ENCODE data around the gene KRT28. TPM values are rescaled to one million over a fixed set of nuclear protein-coding genes. Genes with fewer than 3 reads are reported as not detected.
"Not testable (repeated sequence)": the region's sequence is repeated elsewhere in the genome, so short reads cannot be mapped to it uniquely, and the experiment has no call there.

KRT28 gene
- polyA plus RNA-seq, 1 experiment = not detected

- ChIA-PET POLR2A (no interaction called here), CTCF (interaction anchor here (0.6 kb wide), 1 partner anchor 135 kb away, joined by 3 read pairs; no protein-coding TSS in a partner anchor)
- H3K27me3 ChIP-seq (ENCODE audit: control insufficient read depth, insufficient read depth, low read length) = peaks cover 14% of the 10 kb centered on the region
- no peak within 1 kb of the TSS for H3K4me3 ChIP-seq (ENCODE audit: low read depth, low read length)
- no peak for DNase-seq (ENCODE audit: low read depth, low spot score)
- no peak for TF ChIP-seq CTCF (IDR thresholded peaks at IDR 0.05; ENCODE audit: low read depth, low read length)
- peak within 1 kb of the TSS; percentile 11 for H3K27ac ChIP-seq (ENCODE audit: low read depth, low read length)
- no peaks in the 10 kb centered on the region; the same call in 1 of the 2 replicates for H3K9me3 ChIP-seq (ENCODE audit: control insufficient read depth, insufficient read depth, low read length)
These were observed 44.5 kb downstream of the KRT28 start, which contains the start of gene KRT25 for GRCh38 chr17:40755231-40755630. Gene KRT25 (minus strand): TSS chr17:40755331. CDS start chr17:40755271, 60 bp downstream.

- POLR2A ChIA-PET = interaction anchor here (0.7 kb wide), 1 partner anchor 14 kb away, joined by 4 read pairs; no protein-coding TSS in a partner anchor
- Histone ChIP-seq H3K4me3 (ENCODE audit: low read depth, low read length) (no peak overlapping the region), H3K27ac (ENCODE audit: low read depth, low read length) (no peak overlapping the region), H3K27me3 (ENCODE audit: control insufficient read depth, insufficient read depth, low read length) (peaks cover 20% of the 10 kb centered on the region), H3K9me3 (ENCODE audit: control insufficient read depth, insufficient read depth, low read length) (no peaks in the 10 kb centered on the region; the same call in 1 of the 2 replicates)
- no peak for DNase-seq (ENCODE audit: low read depth, low spot score)
- no peak for TF ChIP-seq CTCF (IDR thresholded peaks at IDR 0.05; ENCODE audit: low read depth, low read length)
- CTCF ChIA-PET = no interaction called here
These were observed 46.0 kb downstream of the KRT28 start for GRCh38 chr17:40753804-40754203.

- no peaks in the 10 kb centered on the region for H3K9me3 ChIP-seq (ENCODE audit: control insufficient read depth, insufficient read depth, low read length)
- TF ChIP-seq CTCF (IDR thresholded peaks at IDR 0.05; ENCODE audit: low read depth, low read length) = no peak
- peaks cover 25% of the 10 kb centered on the region for H3K27me3 ChIP-seq (ENCODE audit: control insufficient read depth, insufficient read depth, low read length)
- ChIA-PET POLR2A (no interaction called here), CTCF (interaction anchor here (0.6 to 1.9 kb wide), 2 partner anchors 40 to 131 kb away, joined by 3 to 4 read pairs; no protein-coding TSS in a partner anchor)
- DNase-seq (ENCODE audit: low read depth, low spot score) = no peak
- H3K27ac ChIP-seq (ENCODE audit: low read depth, low read length) = no peak overlapping the region
- no peak overlapping the region for H3K4me3 ChIP-seq (ENCODE audit: low read depth, low read length)
These were observed 48.7 kb downstream of the KRT28 start for GRCh38 chr17:40751065-40751464.

GRCh38 chr17:40750391-40750790 lies 49.4 kb downstream of the KRT28 start:
- H3K4me3 ChIP-seq (ENCODE audit: low read depth, low read length) = no peak overlapping the region
- CTCF ChIA-PET = interaction anchor here (0.6 to 1.9 kb wide), 2 partner anchors 41 to 130 kb away, joined by 3 to 4 read pairs; no protein-coding TSS in a partner anchor
- no peak overlapping the region for H3K27ac ChIP-seq (ENCODE audit: low read depth, low read length)
- peaks cover 27% of the 10 kb centered on the region for H3K27me3 ChIP-seq (ENCODE audit: control insufficient read depth, insufficient read depth, low read length)
- H3K9me3 ChIP-seq (ENCODE audit: control insufficient read depth, insufficient read depth, low read length) = no peaks in the 10 kb centered on the region
- DNase-seq (ENCODE audit: low read depth, low spot score) = no peak
- POLR2A ChIA-PET = no interaction called here
- TF ChIP-seq CTCF (IDR thresholded peaks at IDR 0.05; ENCODE audit: low read depth, low read length) = no peak

- DNase-seq (ENCODE audit: low read depth, low spot score); POLR2A ChIA-PET; H3K4me3 ChIP-seq (ENCODE audit: low read depth, low read length); H3K27ac ChIP-seq (ENCODE audit: low read depth, low read length); H3K9me3 ChIP-seq (ENCODE audit: control insufficient read depth, insufficient read depth, low read length); CTCF ChIA-PET: not testable (repeated sequence)
- H3K27me3 ChIP-seq (ENCODE audit: control insufficient read depth, insufficient read depth, low read length) = peaks cover 31% of the 10 kb centered on the region
These were observed 51.1 kb downstream of the KRT28 start for GRCh38 chr17:40748666-40749065.

Other genes starting within 250 kb of the KRT28 start
- 0.12 and 0.22 TPM in 2 replicates for gene CCR7, start 234.5 kb downstream of the KRT28 start, polyA plus RNA-seq (2011; rRNA removed)
- gene SMARCE1, start 152.1 kb downstream of the KRT28 start, polyA plus RNA-seq (2011; rRNA removed) = 93.3 and 111 TPM in 2 replicates
- not detected in 2 replicates for gene KRT222, start 134.8 kb downstream of the KRT28 start, polyA plus RNA-seq (2011; rRNA removed)
- not detected in 2 replicates for gene KRT24, start 96.2 kb downstream of the KRT28 start, polyA plus RNA-seq (2011; rRNA removed)
- not detected in 2 replicates for gene KRT25, start 44.6 kb downstream of the KRT28 start, polyA plus RNA-seq (2011; rRNA removed)
- gene KRT26, start 27.8 kb downstream of the KRT28 start, polyA plus RNA-seq (2011; rRNA removed) = not detected in 2 replicates
- gene KRT27, start 17.4 kb downstream of the KRT28 start, polyA plus RNA-seq (2011; rRNA removed) = not detected in 2 replicates
- gene KRT10, start 22.7 kb upstream of the KRT28 start, polyA plus RNA-seq (2011; rRNA removed) = 35.4 and 35.8 TPM in 2 replicates
- gene KRT12, start 67.3 kb upstream of the KRT28 start, polyA plus RNA-seq (2011; rRNA removed) = not detected in 2 replicates
- gene KRT20, start 85.3 kb upstream of the KRT28 start, polyA plus RNA-seq (2011; rRNA removed) = not detected in 2 replicates
- 0.06 TPM in 1 of 2 replicates, not detected in the other for gene KRT23, start 137.7 kb upstream of the KRT28 start, polyA plus RNA-seq (2011; rRNA removed)
- gene KRT39, start 167.0 kb upstream of the KRT28 start, polyA plus RNA-seq (2011; rRNA removed) = 0.11 TPM in 1 of 2 replicates, not detected in the other
- gene KRT40, start 184.4 kb upstream of the KRT28 start, polyA plus RNA-seq (2011; rRNA removed) = not detected in 2 replicates
- not detected in 2 replicates for gene KRTAP3-3, start 194.2 kb upstream of the KRT28 start, polyA plus RNA-seq (2011; rRNA removed)
- not detected in 2 replicates for gene KRTAP3-2, start 199.9 kb upstream of the KRT28 start, polyA plus RNA-seq (2011; rRNA removed)
- not detected in 2 replicates for gene KRTAP3-1, start 209.2 kb upstream of the KRT28 start, polyA plus RNA-seq (2011; rRNA removed)
- 16.9 and 20.2 TPM in 2 replicates for gene KRTAP1-5, start 227.2 kb upstream of the KRT28 start, polyA plus RNA-seq (2011; rRNA removed)
- not detected in 2 replicates for gene KRTAP1-4, start 230.2 kb upstream of the KRT28 start, polyA plus RNA-seq (2011; rRNA removed)
- gene KRTAP1-3, start 234.9 kb upstream of the KRT28 start, polyA plus RNA-seq (2011; rRNA removed) = not detected in 2 replicates
- 0.19 and 0.27 TPM in 2 replicates for gene KRTAP1-1, start 241.5 kb upstream of the KRT28 start, polyA plus RNA-seq (2011; rRNA removed)
- gene KRTAP2-1, start 247.4 kb upstream of the KRT28 start, polyA plus RNA-seq (2011; rRNA removed) = not detected in 2 replicates

All from AG04450 (cell line).